ELF-1 (cell line): ENCODE data around the gene SLC22A13.
"Not testable (repeated sequence)": the region's sequence is repeated elsewhere in the genome, so short reads cannot be mapped to it uniquely, and the experiment has no call there.

ENCODE experiments used
- DNase-seq: peaks from one replicate; pipeline ENCODE4 v3.0.0-alpha.2; 2016; ENCODE audit warnings: low read depth, low spot score

SLC22A13 gene

DNA sequence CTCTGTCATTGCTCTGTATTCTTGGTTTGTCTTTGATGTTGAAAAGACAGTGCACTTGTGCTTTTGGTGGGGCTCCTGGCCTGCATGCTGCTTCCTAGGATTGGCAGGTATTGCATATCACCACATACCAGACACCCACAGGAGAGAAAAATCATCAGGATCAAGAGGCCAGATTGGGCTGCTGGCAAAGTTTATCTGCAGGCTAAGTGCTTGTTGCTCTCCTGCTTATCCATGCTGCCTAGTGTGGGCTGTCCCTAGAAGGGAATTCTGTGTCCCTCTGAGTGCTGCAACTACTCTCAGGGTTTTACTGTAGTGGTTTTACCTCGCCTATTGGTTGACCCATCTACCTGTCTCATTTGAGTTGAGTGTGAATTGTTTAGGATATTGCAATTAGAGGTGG lies 833 bp upstream of the SLC22A13 start:
- no peak for DNase-seq

DNA sequence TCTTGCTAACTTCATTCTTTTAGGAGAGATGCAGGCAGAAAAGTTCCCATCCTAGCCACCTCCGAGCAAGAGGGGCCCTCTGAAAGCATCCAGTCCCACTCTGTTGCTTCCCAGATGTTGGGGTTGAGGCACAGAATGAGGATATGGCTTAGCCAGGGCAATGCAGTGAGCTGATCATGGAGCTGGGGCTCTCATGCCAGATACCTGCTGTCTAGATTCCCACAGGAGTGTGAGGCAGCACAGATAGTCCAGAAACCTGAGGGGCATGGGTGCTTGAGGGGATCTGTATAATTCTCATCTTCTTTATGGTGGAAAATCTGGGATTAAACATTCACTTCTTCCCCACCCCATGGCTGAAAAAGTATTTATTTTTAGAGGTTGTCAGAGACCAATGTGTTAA lies 1.2 kb downstream of the SLC22A13 start:
- DNase-seq: no peak

DNA sequence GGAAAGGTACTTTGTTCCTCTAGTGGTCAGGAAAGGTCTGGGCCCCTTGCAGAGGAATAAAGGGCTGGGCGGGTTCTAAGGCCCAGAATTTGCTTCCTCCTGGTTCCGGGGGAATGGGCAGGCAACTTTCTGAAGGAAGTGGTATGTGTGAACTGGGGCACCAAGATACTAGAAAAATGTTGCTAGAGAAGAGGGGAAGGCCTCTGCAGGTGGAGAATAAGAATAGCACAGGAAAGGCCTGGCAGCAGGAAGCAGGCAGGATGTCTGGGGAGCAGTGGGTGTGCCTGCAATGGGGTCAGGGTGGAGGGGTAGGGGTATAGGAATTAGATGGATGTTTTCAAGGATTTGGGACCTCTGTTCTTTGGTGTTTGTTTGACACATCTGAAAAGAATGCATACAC lies 2.0 kb downstream of the SLC22A13 start:
- DNase-seq: no peak

DNA sequence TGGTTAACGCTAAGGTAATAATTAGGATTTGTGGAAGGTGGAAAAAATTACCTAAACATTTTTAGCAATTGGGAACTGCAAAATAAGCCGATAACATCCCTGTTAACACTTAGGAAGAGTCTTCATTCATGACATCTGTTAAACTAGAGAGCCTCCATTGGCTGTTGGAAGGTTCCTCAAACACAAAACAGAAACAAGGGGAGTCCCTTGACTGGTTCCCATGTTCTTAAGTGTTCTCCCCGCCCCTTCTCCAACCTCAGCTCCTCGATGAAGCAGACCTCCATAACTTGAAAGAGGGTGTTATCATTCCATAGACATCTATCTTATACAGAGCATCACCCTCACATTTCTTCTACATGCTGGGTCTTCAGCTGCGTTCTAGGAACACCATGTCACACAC lies 2.5 kb downstream of the SLC22A13 start:
- DNase-seq: no peak

DNA sequence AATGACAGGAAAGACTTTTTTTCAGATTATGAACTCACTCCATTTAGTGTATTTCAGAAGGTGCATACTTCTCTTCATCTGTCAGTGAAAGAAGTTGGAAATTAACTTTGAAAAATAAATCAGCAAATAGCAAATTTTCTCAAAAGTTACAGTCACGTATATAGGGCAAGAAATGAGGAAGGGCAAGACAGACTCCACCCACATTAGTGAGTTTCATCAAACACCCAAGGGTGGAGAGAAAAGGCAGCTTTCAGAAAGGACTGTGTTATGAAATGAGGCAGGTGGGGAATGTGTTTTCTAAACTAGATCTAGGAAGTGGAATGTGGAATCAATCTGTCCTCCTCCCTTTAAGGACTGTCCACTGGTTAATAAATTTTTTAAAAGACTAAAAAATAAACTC lies 2.9 kb downstream of the SLC22A13 start:
- DNase-seq: no peak

DNA sequence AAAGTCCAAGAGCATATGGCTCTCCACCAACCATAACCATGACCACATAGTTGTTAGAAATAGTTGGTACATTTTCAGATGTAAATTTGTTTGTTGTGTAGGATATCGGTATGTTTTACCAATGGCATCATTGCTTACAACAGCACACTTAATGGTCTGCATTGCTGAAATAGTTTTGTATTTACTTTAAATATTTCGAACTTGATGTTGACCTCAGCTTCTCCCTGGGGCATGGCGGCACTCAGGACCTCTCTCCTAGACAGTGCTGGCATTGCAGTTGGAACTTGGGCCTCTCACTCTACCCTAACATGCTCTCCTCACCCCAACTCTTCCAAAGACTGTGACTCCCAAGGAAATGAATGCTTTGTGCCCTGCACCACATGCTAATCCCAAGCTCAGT lies 5.0 kb downstream of the SLC22A13 start:
- DNase-seq: no peak

DNA sequence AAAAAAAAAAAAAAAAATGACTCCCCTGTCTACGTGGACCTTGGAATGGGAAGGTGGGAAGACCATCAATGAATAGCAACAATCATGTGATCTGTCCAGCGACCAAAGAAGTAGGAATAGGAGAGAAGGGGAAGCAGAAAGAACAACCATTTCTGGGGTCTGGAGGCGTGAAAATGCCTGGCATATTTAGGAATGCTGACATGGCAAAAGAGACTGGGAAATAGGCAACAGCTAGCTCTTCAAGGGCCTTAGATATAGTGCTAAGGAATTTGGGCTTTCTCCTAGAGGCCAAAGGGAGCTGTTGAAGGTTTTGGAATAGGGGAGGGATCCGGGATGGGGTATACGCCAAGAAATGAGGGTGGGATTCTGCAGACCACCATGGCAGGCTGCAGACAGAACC lies 5.9 kb downstream of the SLC22A13 start:
- DNase-seq: no peak

DNA sequence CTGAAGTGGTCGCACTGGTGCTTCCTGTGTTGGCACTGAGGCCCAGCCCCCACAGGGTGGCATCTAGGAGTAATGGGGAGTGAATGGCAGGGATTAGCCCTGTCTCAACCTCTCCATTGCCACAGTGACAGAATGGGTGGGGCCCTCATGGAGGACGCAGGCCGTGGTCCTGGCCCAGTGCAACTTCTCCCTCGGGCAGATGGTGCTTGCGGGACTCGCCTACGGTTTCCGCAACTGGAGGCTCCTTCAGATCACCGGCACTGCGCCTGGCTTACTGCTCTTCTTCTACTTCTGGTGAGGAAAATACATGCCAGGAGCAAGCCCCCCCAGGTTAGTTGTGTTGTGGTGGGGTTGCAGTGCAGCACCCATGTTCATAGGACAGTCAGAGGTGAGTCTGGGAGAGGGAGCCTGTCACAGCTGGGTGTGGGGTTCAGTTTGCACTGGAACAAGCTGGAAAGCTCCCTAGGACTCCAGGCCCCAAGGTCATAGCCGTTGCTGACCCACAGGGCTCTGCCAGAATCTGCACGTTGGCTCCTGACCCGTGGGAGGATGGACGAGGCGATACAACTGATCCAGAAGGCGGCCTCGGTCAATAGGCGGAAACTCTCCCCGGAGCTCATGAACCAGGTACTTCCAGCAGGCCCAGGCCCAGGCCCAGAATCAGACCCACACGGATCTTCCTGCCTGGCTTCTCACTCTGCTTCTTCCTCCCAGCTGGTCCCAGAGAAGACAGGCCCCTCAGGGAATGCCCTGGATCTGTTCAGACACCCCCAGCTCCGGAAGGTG lies 9.4 kb downstream of the SLC22A13 start:
- DNase-seq: no peak

DNA sequence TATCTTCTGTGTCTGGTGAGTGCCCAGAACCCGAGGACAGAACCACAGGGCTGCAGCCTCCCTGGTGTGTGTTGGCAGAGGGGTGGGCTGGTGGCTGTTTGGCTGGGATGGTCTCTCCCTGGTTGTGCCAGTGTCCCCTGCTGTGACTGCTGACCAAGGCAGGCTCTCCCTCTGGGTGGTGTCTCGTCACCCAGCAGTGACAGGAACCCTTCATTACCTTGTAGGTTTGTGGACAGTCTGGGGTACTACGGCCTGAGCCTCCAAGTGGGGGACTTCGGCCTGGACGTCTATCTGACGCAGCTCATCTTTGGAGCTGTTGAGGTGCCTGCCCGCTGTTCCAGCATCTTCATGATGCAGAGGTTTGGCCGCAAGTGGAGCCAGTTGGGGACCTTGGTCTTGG lies 10.0 kb downstream of the SLC22A13 start:
- no peak for DNase-seq

DNA sequence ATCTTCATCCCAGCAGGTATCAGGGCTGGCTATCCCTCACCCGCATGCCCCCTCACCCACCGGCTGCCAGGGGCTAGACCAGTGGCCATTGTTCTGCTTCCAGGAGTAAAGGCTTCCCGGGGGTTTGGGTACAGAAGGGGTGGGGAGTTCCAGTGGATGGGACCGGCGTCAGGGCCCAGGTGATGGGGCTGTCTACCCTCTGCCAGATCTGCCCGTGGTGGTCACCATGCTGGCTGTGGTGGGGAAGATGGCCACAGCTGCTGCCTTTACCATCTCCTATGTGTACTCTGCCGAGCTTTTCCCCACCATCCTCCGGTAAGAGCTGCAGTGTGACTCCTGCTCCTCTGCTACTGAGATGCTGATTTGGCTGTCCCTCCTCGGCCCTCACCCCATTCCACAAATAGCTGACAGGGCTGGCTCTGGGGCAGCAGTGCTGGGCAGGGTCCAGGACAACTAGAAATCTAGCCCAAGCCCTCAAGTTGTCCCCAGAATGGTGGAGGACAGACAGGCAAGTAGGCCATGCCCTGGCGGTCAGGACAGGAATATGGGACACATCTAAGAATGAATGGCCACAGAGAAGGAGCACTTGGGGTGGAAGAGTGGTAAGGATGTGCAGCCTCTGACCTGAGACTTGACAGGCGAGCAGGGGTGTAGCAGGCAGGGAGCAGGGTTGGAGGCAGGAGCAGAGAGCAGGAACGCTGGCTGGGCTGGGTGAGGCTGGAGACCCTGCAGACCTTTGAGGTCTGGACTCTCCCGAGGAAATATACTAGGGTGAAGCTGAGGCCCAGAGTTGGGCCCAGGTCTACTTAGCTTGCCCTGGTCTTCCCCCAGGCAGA lies 10.7 kb downstream of the SLC22A13 start:
- DNase-seq: no peak

DNA sequence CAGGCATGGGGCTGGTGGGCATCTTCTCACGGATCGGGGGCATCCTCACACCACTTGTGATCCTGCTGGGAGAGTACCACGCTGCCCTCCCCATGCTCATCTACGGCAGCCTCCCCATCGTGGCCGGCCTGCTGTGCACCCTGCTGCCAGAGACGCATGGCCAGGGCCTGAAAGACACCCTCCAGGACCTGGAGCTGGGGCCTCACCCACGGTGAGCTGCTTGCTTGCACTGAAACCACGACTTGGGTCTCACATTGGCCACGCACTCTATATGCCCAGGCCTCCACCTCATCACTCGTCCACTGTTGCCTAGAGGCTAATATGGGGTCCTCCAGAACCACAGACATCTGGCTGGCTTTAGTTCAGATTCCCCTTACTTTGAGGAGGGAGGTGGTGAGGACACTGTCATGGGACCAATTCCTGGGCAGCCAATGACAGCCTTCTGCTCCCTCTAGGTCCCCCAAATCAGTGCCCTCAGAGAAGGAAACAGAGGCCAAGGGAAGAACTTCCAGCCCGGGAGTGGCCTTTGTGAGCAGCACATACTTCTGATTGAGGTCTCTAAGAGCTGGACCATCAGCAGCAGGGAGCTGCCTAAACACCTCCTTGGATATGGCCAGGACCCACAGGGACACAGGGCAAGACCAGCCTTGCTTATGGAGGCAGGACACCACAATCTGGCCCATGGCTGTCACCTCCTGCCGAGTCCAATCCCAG lies 11.5 kb downstream of the SLC22A13 start:
- DNase-seq: no peak

DNA sequence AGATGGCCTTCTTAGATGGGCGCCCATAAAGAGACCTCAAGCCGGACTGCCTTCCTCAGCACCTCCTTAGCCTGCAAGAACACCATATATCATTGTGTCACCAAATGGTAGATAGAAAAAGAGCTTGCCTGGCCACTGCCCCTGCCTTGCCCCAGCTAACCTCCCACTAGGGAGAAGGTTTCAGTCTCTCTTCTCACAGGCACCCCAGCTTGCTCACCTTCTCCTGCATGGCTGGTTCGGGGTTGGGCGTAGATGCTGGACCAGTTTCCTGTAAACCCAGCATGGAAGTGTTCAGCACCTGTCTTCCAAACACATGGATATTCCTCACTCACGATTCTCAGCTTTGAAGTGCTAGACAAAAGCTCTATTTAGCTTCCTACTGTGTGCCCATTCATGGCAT lies 13.2 kb downstream of the SLC22A13 start:
- no peak for DNase-seq

DNA sequence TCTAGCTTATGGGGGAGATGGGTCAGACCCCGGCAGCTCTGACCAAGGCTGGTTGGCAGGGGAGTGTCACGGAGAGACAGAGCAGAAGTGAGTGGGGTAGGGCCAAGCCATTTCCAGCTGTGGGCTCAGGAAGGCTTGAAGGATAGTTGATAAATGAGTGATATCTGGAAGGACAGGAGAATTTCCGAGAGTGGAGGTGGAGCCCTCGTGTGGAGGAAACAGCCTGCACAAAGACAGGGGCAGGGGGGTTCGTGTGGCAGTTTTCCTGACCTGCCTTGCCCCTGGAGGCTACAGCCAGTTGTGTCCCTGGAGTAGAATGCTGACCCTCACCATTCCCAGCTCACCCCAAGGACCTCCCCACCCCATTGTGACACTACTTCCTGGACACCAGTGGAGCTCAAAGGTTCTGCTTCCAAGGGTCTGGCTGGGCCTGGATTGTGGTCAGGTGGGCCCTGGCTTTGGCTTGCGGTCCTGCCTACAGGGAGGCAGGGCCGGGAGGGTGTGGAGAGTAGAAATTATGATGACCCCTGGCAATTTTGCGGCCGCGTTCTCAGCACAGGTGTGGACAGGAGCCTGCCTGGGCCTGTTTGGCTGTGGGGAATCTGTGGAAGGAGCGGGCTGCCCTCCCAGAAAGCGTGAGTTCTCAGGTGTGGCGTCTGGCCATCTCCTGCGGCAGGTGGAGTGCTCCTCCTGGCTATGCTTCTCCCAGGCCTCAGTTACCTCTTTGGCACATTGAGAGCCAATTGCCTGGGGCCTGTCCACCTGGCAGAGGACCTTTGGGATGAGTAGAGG lies 16.5 kb downstream of the SLC22A13 start, which contains the start of gene SLC22A14:
SLC22A14 (plus strand) TSS at position 400 of the 792 bp plus-strand sequence. CDS start 23,733 bp downstream, outside the sequence.
- peak; percentile 39 for DNase-seq

DNA sequence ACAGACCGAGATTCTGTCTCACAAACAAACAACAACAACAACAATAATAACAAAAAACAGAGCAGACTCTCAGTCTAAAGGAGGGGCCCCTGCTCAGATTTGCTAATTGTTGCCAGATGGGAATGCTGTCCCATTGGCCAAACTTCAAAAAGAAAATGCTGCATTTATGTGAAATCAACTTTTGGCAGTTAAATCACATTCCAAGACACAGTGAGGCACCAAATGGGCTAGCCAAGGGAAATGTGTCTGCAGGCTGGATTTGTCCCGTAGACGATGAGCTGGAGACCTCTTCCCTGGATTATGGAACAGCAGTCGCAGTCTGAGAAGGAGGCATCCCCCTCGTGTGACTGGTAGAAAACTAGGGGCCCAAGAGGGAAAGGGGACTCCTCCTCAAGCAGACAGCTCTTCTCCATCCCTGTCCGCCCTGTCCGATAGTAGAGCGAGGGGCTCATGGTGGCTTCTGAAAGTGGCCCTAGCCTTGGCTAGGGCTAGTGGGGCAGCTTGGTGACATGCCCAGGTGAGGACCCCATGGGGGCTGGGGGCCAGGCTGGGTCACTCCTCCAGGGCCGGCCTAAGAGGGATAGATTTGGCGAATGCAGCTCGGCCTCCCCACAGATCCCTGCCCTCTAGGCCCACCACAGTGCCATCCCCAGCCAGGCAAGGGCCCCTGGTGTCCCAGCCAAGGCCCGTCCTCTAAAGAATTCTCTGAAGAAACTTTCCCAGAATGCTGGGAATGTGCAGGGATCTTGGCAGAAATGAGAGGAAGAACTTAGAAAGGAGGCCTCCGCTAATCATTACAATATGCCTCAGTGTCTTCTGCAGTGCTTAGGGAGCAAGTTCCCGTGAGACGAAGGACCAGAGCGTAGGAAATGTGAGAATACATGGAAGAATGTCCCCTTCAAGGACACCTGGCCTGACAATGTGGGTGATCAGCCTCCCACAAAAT lies 18.5 kb downstream of the SLC22A13 start:
- DNase-seq: no peak

DNA sequence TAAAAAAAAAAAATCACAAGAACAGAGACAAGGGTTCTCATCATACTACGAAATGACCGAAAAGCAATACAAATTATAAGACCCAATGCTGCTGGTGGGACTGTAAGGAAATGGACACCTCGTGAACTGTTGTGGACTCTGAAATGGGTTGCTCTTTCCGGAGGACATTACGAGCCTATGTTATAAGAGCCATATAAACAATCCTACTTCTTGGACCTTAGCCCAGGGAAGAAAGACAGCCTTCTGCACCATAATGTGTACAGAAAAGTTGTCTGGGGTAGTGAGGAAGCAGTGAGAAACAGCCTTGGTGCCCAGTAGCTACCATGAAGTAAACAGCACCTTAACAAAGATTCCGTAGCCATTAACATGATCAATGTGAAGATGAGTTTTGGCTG lies 19.1 kb downstream of the SLC22A13 start:
- DNase-seq: no peak

DNA sequence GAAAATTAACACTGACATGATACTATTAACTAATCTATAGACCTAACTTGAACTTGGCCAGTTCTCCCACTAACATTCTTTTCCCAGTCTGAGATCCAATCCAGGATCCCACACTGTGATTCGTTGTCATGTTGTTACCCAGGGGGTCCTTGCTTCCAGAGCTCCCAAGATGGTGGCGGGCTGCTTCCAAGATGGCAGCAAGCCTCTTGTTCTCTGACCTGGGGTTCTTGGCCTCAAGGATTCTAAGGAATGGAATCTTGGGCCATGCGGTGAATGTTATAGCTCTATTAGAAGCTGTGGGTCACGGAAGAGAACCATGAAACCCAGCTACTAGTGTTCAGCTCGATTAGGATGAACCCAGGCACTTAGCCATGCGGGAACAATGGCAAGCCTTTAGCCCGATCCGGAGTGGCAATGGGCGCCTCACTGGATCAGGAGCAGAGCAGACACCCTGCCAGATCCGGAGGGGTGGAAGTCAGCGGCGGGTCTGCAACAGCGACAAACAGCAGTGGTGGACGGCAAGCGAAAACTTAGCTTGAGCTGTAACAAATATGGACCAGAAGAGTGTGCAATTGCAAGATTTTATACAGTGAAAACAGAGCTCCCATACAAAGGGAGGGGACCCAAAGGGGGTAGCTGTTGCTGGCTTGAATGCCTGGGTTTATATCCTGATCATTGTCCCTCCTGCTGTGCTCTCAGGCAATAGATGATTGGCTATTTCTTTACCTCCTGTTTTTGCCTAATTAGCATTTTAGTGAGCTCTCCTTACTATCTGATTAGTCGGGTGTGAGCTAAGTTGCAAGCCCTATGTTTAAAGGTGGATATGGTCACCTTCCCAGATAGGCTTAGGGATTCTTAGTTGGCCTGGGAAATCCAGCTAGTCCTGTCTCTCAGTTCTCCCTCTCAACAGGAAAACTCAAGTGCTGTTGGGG lies 23.9 kb downstream of the SLC22A13 start:
- not testable (repeated sequence) for DNase-seq

DNA sequence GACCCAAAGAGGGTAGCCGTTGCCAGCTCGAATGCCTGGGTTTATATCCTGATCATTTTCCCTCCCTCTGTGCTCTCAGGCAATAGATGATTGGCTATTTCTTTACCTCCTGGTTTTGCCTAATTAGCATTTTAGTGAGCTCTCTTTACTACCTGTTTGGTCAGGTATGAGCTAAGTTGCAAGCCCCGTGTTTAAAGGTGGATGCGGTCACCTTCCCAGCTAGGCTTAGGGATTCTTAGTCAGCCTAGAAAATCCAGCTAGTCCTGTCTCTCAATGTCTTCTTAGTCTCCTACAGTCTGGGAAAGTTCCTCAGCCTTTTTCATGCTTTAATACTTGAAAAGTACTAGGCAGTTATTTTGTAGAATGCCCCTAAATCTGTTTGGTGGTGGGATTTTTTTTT lies 31.4 kb downstream of the SLC22A13 start:
- DNase-seq: not testable (repeated sequence)

DNA sequence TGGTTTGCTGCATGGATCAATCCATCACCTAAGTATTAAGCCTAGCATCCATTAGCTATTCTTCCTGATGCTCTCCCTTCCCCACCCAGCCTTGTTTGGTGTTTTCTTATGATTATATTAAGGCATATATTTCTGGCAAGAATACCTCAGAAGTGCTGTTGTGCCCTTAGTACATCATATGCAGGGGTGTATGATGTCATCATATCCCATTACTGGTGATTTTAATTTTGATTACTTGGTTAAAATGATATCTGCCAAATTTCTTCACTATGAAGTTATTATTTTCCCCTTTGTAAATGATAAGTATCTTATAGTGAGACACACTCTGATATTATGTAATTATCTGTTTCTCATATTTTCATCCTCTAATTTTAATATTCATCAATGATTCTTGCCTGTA lies 31.9 kb downstream of the SLC22A13 start:
- DNase-seq: no peak
